Liver (tissue), 9 donors: ENCODE results near the gene ASIC1. TPM values are rescaled to one million over a fixed set of nuclear protein-coding genes. Genes with fewer than 3 reads are reported as not detected.
A peak's percentile ranks its signal among the peaks of the same experiment; 100 is the strongest.
"Not testable (repeated sequence)": the region's sequence is repeated elsewhere in the genome, so short reads cannot be mapped to it uniquely, and the experiment has no call there.

ENCODE experiments used
- DNase-seq: peaks from one replicate; pipeline ENCODE4 v3.0.0-alpha.2; 2017; ENCODE audit warnings: low spot score
- H3K27ac ChIP-seq, 2 donors: one replicate each; pipeline ENCODE4 v1.7.0; 2013; ENCODE audit warnings: inconsistent platforms in 2 of 2, low read length in 2 of 2, control low read depth in 1 of 2, low read depth in 1 of 2, mild to moderate bottlenecking in 1 of 2
- H3K27me3 ChIP-seq, 4 donors: one replicate each; pipeline versions ENCODE4 v1.6.1 to v1.7.0; 2013; ENCODE audit warnings: low read length in 3 of 4, inconsistent platforms in 1 of 4, mild to moderate bottlenecking in 1 of 4, moderate library complexity in 1 of 4; ENCODE audit not compliant: control insufficient read depth in 4 of 4, insufficient read depth in 4 of 4
- H3K36me3 ChIP-seq, 4 donors: one replicate each; pipeline versions ENCODE4 v1.6.1 to v1.7.0; 2013; ENCODE audit warnings: low read length in 3 of 4, mild to moderate bottlenecking in 3 of 4, low read depth in 1 of 4, moderate library complexity in 1 of 4; ENCODE audit not compliant: control insufficient read depth in 4 of 4, insufficient read depth in 3 of 4
- H3K4me1 ChIP-seq, 4 donors: one replicate each; pipeline versions ENCODE4 v1.6.1 to v1.7.0; 2013; ENCODE audit warnings: low read length in 3 of 4, mild to moderate bottlenecking in 3 of 4, moderate library complexity in 1 of 4; ENCODE audit not compliant: control insufficient read depth in 4 of 4, insufficient read depth in 4 of 4
- H3K4me3 ChIP-seq, 3 donors: one replicate each; pipeline versions ENCODE4 v1.6.1 to v1.7.0; 2013; ENCODE audit warnings: low read length in 3 of 3, control low read depth in 1 of 3, low read depth in 1 of 3, mild to moderate bottlenecking in 1 of 3
- H3K9ac ChIP-seq, 2 donors: one replicate each; pipeline ENCODE4 v1.7.0; 2013; ENCODE audit warnings: low read length in 2 of 2, mild to moderate bottlenecking in 2 of 2, moderate library complexity in 2 of 2, control low read depth in 1 of 2, low read depth in 1 of 2
- H3K9me3 ChIP-seq, 4 donors: one replicate each; pipeline versions ENCODE4 v1.6.1 to v1.7.0; 2013; ENCODE audit warnings: low read length in 3 of 4; ENCODE audit not compliant: control insufficient read depth in 4 of 4
- ATF3 ChIP-seq: IDR thresholded peaks from 2 replicates; pipeline ENCODE4 v1.6.1; 2016; ENCODE audit warnings: antibody characterized with exemption
- FOXA1 ChIP-seq: IDR thresholded peaks from 2 replicates; pipeline ENCODE4 v1.6.1; 2016; ENCODE audit warnings: antibody characterized with exemption
- FOXA2 ChIP-seq: IDR thresholded peaks from 2 replicates; pipeline ENCODE4 v1.6.1; 2016; ENCODE audit warnings: antibody characterized with exemption
- GABPA ChIP-seq, 2 donors: IDR thresholded peaks in 1 of 2; conservative IDR thresholded peaks in 1 of 2; 2 replicates each; pipeline ENCODE4 v1.6.1; 2016; ENCODE audit warnings: antibody characterized with exemption in 2 of 2, mild to moderate bottlenecking in 1 of 2, moderate library complexity in 1 of 2
- HNF4A ChIP-seq, 2 donors: conservative IDR thresholded peaks; 2 replicates each; pipeline ENCODE4 v1.6.1; 2016; ENCODE audit warnings: antibody characterized with exemption in 2 of 2, mild to moderate bottlenecking in 2 of 2
- HNF4G ChIP-seq: IDR thresholded peaks from 2 replicates; pipeline ENCODE4 v1.6.1; 2016; ENCODE audit warnings: antibody characterized with exemption
- JUND ChIP-seq, 2 donors: IDR thresholded peaks; 2 replicates each; pipeline ENCODE4 v1.6.1; 2016; ENCODE audit warnings: antibody characterized with exemption in 2 of 2
- RAD21 ChIP-seq, 2 donors: IDR thresholded peaks; 2 replicates each; pipeline ENCODE4 v1.6.1; 2016; ENCODE audit warnings: antibody characterized with exemption in 2 of 2, mild to moderate bottlenecking in 2 of 2
- RXRA ChIP-seq, 2 donors: IDR thresholded peaks; 2 replicates each; pipeline ENCODE4 v1.6.1; 2017 to 2018; ENCODE audit warnings: antibody characterized with exemption in 2 of 2, mild to moderate bottlenecking in 1 of 2
- SP1 ChIP-seq: IDR thresholded peaks from 2 replicates; pipeline ENCODE4 v1.6.1; 2018; ENCODE audit warnings: antibody characterized with exemption, mild to moderate bottlenecking
- TAF1 ChIP-seq: conservative IDR thresholded peaks from 2 replicates; pipeline ENCODE4 v1.6.1; 2016; ENCODE audit warnings: antibody characterized with exemption, mild to moderate bottlenecking
- ZBTB33 ChIP-seq: IDR thresholded peaks from 2 replicates; pipeline ENCODE4 v1.6.1; 2016; ENCODE audit warnings: antibody characterized with exemption
- WGBS: extraction: QIAGEN DNeasy Blood & Tissue Kit; methylation state at CpG from one replicate; pipeline ENCODE4 v1.1.7; 2013; 5-methylcytosine and 5-hydroxymethylcytosine counted together
- polyA plus RNA-seq, 2 donors: library from polyadenylated mRNA; stranded (reverse) in 1 of 2; unstranded in 1 of 2; fragments of 200-250 nt in 1 of 2; fragments of >200 nt in 1 of 2; fragmentation: Nextera tagmentation in 1 of 2; extraction: Ambion mirVana in 1 of 2; gene quantifications; one replicate each; pipeline versions ENCODE4 v1.2.1 to v1.2.3, GENCODE V29; 2013 to 2015
- total RNA-seq, 2 donors: library from RNA; depleted of rRNA; stranded (reverse); fragments of >200 nt; gene quantifications; one replicate each; pipeline ENCODE4 v1.2.3, GENCODE V29; 2014
- TF ChIP-seq, protein P1 (sequence below): IDR thresholded peaks from 2 replicates; pipeline ENCODE4 v1.6.1; 2016; ENCODE audit warnings: antibody characterized with exemption, mild to moderate bottlenecking
- donor health status: healthy.
- donor health status: healthy.
- donor health status: healthy.
- donor health status: healthy.
- donor health status: healthy.

Gene ASIC1
- total and polyA plus RNA-seq, 4 donors: 0.05 to 0.08 (median 0.06) TPM; not detected in 1

- TF ChIP-seq, protein P1, sequence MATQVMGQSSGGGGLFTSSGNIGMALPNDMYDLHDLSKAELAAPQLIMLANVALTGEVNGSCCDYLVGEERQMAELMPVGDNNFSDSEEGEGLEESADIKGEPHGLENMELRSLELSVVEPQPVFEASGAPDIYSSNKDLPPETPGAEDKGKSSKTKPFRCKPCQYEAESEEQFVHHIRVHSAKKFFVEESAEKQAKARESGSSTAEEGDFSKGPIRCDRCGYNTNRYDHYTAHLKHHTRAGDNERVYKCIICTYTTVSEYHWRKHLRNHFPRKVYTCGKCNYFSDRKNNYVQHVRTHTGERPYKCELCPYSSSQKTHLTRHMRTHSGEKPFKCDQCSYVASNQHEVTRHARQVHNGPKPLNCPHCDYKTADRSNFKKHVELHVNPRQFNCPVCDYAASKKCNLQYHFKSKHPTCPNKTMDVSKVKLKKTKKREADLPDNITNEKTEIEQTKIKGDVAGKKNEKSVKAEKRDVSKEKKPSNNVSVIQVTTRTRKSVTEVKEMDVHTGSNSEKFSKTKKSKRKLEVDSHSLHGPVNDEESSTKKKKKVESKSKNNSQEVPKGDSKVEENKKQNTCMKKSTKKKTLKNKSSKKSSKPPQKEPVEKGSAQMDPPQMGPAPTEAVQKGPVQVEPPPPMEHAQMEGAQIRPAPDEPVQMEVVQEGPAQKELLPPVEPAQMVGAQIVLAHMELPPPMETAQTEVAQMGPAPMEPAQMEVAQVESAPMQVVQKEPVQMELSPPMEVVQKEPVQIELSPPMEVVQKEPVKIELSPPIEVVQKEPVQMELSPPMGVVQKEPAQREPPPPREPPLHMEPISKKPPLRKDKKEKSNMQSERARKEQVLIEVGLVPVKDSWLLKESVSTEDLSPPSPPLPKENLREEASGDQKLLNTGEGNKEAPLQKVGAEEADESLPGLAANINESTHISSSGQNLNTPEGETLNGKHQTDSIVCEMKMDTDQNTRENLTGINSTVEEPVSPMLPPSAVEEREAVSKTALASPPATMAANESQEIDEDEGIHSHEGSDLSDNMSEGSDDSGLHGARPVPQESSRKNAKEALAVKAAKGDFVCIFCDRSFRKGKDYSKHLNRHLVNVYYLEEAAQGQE: peak; percentile 28
- peak; percentile 69 to 92 for TF ChIP-seq GABPA (IDR thresholded peaks at IDR 0.05 in 1 of 2, conservative IDR thresholded peaks at IDR 0.05 in 1 of 2)
- peak; percentile 32 to 50 for TF ChIP-seq RXRA (IDR thresholded peaks at IDR 0.05)
- peak; percentile 14 for TF ChIP-seq ATF3
- TF ChIP-seq TAF1: no peak
Observed at GRCh38 chr12:50025187-50026059, 32.0 kb upstream of the ASIC1 start, which contains the start of gene RACGAP1 (continued).

GRCh38 chr12:50026691-50027090, 30.7 kb upstream of the ASIC1 start:
- Histone ChIP-seq H3K27me3 (no peaks in the 10 kb centered on the region), H3K27ac (no peak overlapping the region), H3K4me3 (no peak overlapping the region), H3K9me3 (no peaks in the 10 kb centered on the region), H3K4me1 (peaks cover 0 to 7% (median 5%) of the 10 kb centered on the region in 4 donors), H3K9ac (no peak overlapping the region), H3K36me3 (no peaks in the 10 kb centered on the region)
- TF ChIP-seq SP1: no peak
- WGBS: 96% methylated on average over 3 of the region's 3 CpGs
- DNase-seq: no peak

DNA sequence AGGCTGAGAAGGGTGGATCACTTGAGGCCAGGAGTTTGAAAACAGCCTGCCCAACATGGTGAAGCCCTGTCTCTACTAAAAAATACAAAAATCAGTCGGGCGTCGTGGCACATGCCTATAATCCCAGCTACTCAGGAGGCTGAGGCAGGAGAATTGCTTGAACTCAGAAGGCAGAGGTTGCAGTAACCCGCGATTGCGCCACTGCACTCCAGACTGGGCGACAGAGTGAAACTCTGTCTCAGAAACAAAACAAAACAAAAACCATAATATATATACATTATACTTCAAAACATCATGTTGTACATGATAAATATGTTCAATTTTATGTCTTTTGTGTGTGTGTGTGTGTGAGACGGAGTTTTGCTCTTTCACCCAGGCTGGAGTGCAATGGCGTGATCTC, 26.9 kb upstream of the ASIC1 start:
- not testable (repeated sequence) for H3K4me1 ChIP-seq, H3K9me3 ChIP-seq, H3K27ac ChIP-seq, DNase-seq, H3K36me3 ChIP-seq, H3K27me3 ChIP-seq, H3K9ac ChIP-seq, H3K4me3 ChIP-seq
- WGBS: 88% methylated on average over 9 of the region's 9 CpGs

- Histone ChIP-seq H3K4me1 (no peaks in the 10 kb centered on the region), H3K27me3 (peaks cover 0 to 2% (median 0%) of the 10 kb centered on the region in 4 donors), H3K27ac (no peak overlapping the region), H3K36me3 (no peaks in the 10 kb centered on the region), H3K9ac (no peak overlapping the region), H3K9me3 (no peaks in the 10 kb centered on the region), H3K4me3 (peak overlapping the region in 1 of 3 donors; percentile 9)
- WGBS: 24% methylated on average over 21 of the region's 21 CpGs
- DNase-seq: no peak
- TF ChIP-seq ZBTB33 (no peak), ATF3 (no peak), SP1 (no peak), JUND (IDR thresholded peaks at IDR 0.05) (no peak), GABPA (IDR thresholded peaks at IDR 0.05 in 1 of 2, conservative IDR thresholded peaks at IDR 0.05 in 1 of 2) (no peak), FOXA1 (no peak), HNF4G (no peak), RXRA (IDR thresholded peaks at IDR 0.05) (no peak), FOXA2 (no peak), HNF4A (conservative IDR thresholded peaks at IDR 0.05) (no peak), RAD21 (IDR thresholded peaks at IDR 0.05) (no peak)
- TF ChIP-seq, protein P1: no peak
Observed at GRCh38 chr12:50032515-50032853, 24.9 kb upstream of the ASIC1 start.
